ENCODE data around the gene AP3D1. TPM values are rescaled to one million over a fixed set of nuclear protein-coding genes. Genes with fewer than 3 reads are reported as not detected.
A peak's percentile ranks its signal among the peaks of the same experiment; 100 is the strongest.

AP3D1 gene
- total and polyA plus RNA-seq, 9 of the 15 experiments (the other 6 are each of a cell fraction or from before 2014, with no cell fraction given) = 1.2 to 86.1 (median 35.9) TPM

GRCh38 chr19:2151339-2152229 lies at the start of gene AP3D1 (continued):
- TF ChIP-seq PBX2 (CRISPR knock-in tag; IDR thresholded peaks at IDR 0.05; ENCODE audit: low read depth) (no peak), PBX2 (tag; conservative IDR thresholded peaks at IDR 0.05; ENCODE audit: low read depth) (no peak), TAF15 (IDR thresholded peaks at IDR 0.05; ENCODE audit: low read depth, low read length) (no peak), ZC3H11A (IDR thresholded peaks at IDR 0.05; ENCODE audit: low read depth, low read length) (no peak), ZNF766 (CRISPR knock-in tag; conservative IDR thresholded peaks at IDR 0.05) (no peak; the same call in 1 of the 2 replicates), ERF (CRISPR knock-in tag; IDR thresholded peaks at IDR 0.05) (peak; percentile 92), ZNF384 (IDR thresholded peaks at IDR 0.05; ENCODE audit: low read depth, low read length) (no peak), MAFF (IDR thresholded peaks at IDR 0.05; ENCODE audit: low read length) (no peak), DACH1 (IDR thresholded peaks at IDR 0.05; ENCODE audit: partially characterized antibody) (peak; percentile 92), YBX1 (IDR thresholded peaks at IDR 0.05) (no peak), FOXK1 (CRISPR knock-in tag; IDR thresholded peaks at IDR 0.05; ENCODE audit: borderline replicate concordance) (0 out of 2 replicates have a peak, but pooled peaks have one; percentile 37), GATA2 (CRISPR knock-in tag; IDR thresholded peaks at IDR 0.05) (no peak), ZNF121 (CRISPR knock-in tag; conservative IDR thresholded peaks at IDR 0.05) (no peak), PHF20 (IDR thresholded peaks at IDR 0.05; ENCODE audit: partially characterized antibody) (no peak), ZKSCAN3 (CRISPR knock-in tag; IDR thresholded peaks at IDR 0.05) (no peak), BRF1 (IDR thresholded peaks at IDR 0.05; ENCODE audit: borderline replicate concordance, extremely low read depth, insufficient read length) (no peak)
- TF ChIP-seq, protein P1, sequence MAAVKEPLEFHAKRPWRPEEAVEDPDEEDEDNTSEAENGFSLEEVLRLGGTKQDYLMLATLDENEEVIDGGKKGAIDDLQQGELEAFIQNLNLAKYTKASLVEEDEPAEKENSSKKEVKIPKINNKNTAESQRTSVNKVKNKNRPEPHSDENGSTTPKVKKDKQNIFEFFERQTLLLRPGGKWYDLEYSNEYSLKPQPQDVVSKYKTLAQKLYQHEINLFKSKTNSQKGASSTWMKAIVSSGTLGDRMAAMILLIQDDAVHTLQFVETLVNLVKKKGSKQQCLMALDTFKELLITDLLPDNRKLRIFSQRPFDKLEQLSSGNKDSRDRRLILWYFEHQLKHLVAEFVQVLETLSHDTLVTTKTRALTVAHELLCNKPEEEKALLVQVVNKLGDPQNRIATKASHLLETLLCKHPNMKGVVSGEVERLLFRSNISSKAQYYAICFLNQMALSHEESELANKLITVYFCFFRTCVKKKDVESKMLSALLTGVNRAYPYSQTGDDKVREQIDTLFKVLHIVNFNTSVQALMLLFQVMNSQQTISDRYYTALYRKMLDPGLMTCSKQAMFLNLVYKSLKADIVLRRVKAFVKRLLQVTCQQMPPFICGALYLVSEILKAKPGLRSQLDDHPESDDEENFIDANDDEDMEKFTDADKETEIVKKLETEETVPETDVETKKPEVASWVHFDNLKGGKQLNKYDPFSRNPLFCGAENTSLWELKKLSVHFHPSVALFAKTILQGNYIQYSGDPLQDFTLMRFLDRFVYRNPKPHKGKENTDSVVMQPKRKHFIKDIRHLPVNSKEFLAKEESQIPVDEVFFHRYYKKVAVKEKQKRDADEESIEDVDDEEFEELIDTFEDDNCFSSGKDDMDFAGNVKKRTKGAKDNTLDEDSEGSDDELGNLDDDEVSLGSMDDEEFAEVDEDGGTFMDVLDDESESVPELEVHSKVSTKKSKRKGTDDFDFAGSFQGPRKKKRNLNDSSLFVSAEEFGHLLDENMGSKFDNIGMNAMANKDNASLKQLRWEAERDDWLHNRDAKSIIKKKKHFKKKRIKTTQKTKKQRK (IDR thresholded peaks at IDR 0.05; ENCODE audit: borderline replicate concordance, low read depth, low read length) = peak; percentile 36; the same call in 1 of the 2 replicates
